ENCODE results near the gene CCNE1.

- TF ChIP-seq CTCF (IDR thresholded peaks at IDR 0.05) (no peak), POLR2A (IDR thresholded peaks at IDR 0.05) (no peak)
Measured at GRCh38 chr19:29872224-29872731, 60.5 kb downstream of the CCNE1 start.
